Upper lobe of left lung (tissue), 4 donors: ENCODE results near the gene PRKAA2.

Experiments used
- EP300 ChIP-seq, 4 donors: sonication (generic); formaldehyde crosslinking; IDR thresholded peaks; one replicate each; pipeline ENCODE4 v1.5.1; 2017; ENCODE audit warnings: antibody characterized with exemption in 4 of 4, control low read depth in 2 of 4
- POLR2A ChIP-seq, 4 donors: fragments of 450-650 bp; IDR thresholded peaks; one replicate each; pipeline ENCODE4 v1.5.1; 2016 to 2017; ENCODE audit warnings: antibody characterized with exemption in 4 of 4, mild to moderate bottlenecking in 2 of 4
- POLR2AphosphoS5 ChIP-seq, 2 donors: sonication (generic); formaldehyde crosslinking; IDR thresholded peaks; one replicate each; pipeline ENCODE4 v1.5.1; 2017; ENCODE audit warnings: antibody characterized with exemption in 2 of 2
- TF ChIP-seq, protein P1 (sequence below), 6 experiments: fragments of 450-650 bp in 4 of 6; fragments of 200-600 bp in 2 of 6; sonication (generic) in 2 of 6; IDR thresholded peaks; one replicate each; pipeline ENCODE4 v1.5.1; 2016 to 2019; ENCODE audit warnings: antibody characterized with exemption in 6 of 6

- TF ChIP-seq, protein P1, sequence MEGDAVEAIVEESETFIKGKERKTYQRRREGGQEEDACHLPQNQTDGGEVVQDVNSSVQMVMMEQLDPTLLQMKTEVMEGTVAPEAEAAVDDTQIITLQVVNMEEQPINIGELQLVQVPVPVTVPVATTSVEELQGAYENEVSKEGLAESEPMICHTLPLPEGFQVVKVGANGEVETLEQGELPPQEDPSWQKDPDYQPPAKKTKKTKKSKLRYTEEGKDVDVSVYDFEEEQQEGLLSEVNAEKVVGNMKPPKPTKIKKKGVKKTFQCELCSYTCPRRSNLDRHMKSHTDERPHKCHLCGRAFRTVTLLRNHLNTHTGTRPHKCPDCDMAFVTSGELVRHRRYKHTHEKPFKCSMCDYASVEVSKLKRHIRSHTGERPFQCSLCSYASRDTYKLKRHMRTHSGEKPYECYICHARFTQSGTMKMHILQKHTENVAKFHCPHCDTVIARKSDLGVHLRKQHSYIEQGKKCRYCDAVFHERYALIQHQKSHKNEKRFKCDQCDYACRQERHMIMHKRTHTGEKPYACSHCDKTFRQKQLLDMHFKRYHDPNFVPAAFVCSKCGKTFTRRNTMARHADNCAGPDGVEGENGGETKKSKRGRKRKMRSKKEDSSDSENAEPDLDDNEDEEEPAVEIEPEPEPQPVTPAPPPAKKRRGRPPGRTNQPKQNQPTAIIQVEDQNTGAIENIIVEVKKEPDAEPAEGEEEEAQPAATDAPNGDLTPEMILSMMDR (IDR thresholded peaks at IDR 0.05): no peak
- no peak for TF ChIP-seq POLR2A (IDR thresholded peaks at IDR 0.05)
- TF ChIP-seq EP300 (IDR thresholded peaks at IDR 0.05): no peak
- no peak for TF ChIP-seq POLR2AphosphoS5 (IDR thresholded peaks at IDR 0.05)
Observed at GRCh38 chr1:56713112-56713511, 68.0 kb downstream of the PRKAA2 start.
